Esophagus muscularis mucosa (tissue), 4 donors: Measurements from ENCODE around the gene SLC7A4. TPM values are rescaled to one million over a fixed set of nuclear protein-coding genes. Genes with fewer than 3 reads are reported as not detected.

Experiments
- DNase-seq: peaks from one replicate; pipeline ENCODE4 v3.0.0-alpha.2; 2017; ENCODE audit errors: extremely low spot score
- H3K27ac ChIP-seq, 4 donors: fragments of 200-600 bp; sonication (generic); replicated peaks in 1 of 4; 1 replicate in 3 of 4; 2 replicates in 1 of 4; pipeline ENCODE4 v1.5.1; 2016 to 2019; ENCODE audit warnings: mild to moderate bottlenecking in 1 of 4
- H3K27me3 ChIP-seq, 4 donors: fragments of 200-600 bp; sonication (generic); one replicate each; pipeline versions ENCODE4 v1.5.1 to v1.6.0; 2016 to 2019
- H3K36me3 ChIP-seq, 4 donors: fragments of 200-600 bp; sonication (generic); one replicate each; pipeline ENCODE4 v1.5.1; 2016 to 2019
- H3K4me1 ChIP-seq, 4 donors: fragments of 200-600 bp; sonication (generic); one replicate each; pipeline ENCODE4 v1.5.1; 2016 to 2019
- H3K4me3 ChIP-seq, 4 donors: fragments of 200-600 bp; sonication (generic); 1 replicate in 2 of 4; 2 replicates in 2 of 4; pipeline ENCODE4 v1.5.1; 2016 to 2019; ENCODE audit warnings: mild to moderate bottlenecking in 4 of 4, moderate library complexity in 1 of 4
- H3K9me3 ChIP-seq, 4 donors: fragments of 200-600 bp; sonication (generic); 1 replicate in 3 of 4; 2 replicates in 1 of 4; pipeline ENCODE4 v1.5.1; 2016 to 2019
- CTCF ChIP-seq, 3 experiments: fragments of 200-600 bp in 2 of 3; fragments of 450-650 bp in 1 of 3; sonication (generic) in 2 of 3; IDR thresholded peaks; one replicate each; pipeline ENCODE4 v1.5.1; 2017 to 2019; ENCODE audit warnings: antibody characterized with exemption in 3 of 3, mild to moderate bottlenecking in 2 of 3, moderate library complexity in 1 of 3
- EP300 ChIP-seq: sonication (generic); formaldehyde crosslinking; IDR thresholded peaks from one replicate; pipeline ENCODE4 v1.6.1; 2017; ENCODE audit warnings: antibody characterized with exemption
- POLR2A ChIP-seq: fragments of 450-650 bp; IDR thresholded peaks from one replicate; pipeline ENCODE4 v1.6.1; 2017; ENCODE audit warnings: antibody characterized with exemption, moderate library complexity, mild to moderate bottlenecking, low read depth
- POLR2AphosphoS5 ChIP-seq, 2 donors: sonication (generic); formaldehyde crosslinking; IDR thresholded peaks; one replicate each; pipeline ENCODE4 v1.6.1; 2017; ENCODE audit warnings: antibody characterized with exemption in 2 of 2
- WGBS: methylation state at CpG from one replicate; pipeline ENCODE4 v1.1.5; 2018; 5-methylcytosine and 5-hydroxymethylcytosine counted together
- intact Hi-C: fragments of 100-400 bp; cut with DNase I; formaldehyde crosslinking; loops from one replicate; pipeline ENCODE4 v1.15.1; 2023
- total RNA-seq, 4 donors: library from RNA; depleted of rRNA; stranded (reverse); fragments of >200 nt; gene quantifications; one replicate each; pipeline versions ENCODE4 v1.1.0 to v1.2.1, GENCODE V29; 2016

SLC7A4 gene
- total RNA-seq, 4 donors from 2014 or later, result 0.23 to 0.42 (median 0.36) TPM

DNA sequence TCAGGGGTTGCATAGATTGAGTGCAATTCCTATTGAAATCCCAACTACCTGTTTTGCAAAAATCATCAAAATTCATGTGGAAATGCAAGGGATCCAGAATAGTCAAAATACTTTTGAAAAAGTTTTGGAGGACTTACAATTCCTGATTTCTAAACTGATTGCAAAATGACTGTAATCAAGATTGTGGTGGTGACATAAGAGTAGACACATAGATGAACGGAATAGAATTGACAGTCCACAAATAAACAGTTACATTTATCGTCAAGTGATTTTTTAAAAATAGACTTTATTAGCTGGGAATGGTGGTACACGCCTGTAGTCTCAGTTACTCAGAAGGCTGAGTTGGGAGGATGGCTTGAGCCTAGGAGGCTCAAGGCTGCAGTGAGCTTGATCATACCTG is 2.6 kb upstream of the SLC7A4 start:
- DNase-seq, result no peak
- Histone ChIP-seq H3K27ac (no peak overlapping the region), H3K9me3 (no peaks in the 10 kb centered on the region), H3K27me3 (peaks cover 0 to 35% (median 0%) of the 10 kb centered on the region in 4 donors), H3K4me3 (no peak overlapping the region), H3K36me3 (no peaks in the 10 kb centered on the region), H3K4me1 (peaks cover 10 to 24% (median 19%) of the 10 kb centered on the region in 4 donors)
- TF ChIP-seq POLR2A, result no peak
- TF ChIP-seq CTCF (IDR thresholded peaks at IDR 0.05), result no peak
- TF ChIP-seq POLR2AphosphoS5 (IDR thresholded peaks at IDR 0.05), result no peak
- TF ChIP-seq EP300, result no peak
- 74% methylated on average over 3 of the region's 3 CpGs for WGBS
- intact Hi-C loops, result no loop called here

- intact Hi-C loops, result no loop called here
- WGBS, result 88% methylated on average over 3 of the region's 3 CpGs
These were observed 1.5 kb upstream of the SLC7A4 start for GRCh38 chr22:21033895-21034294.

DNA sequence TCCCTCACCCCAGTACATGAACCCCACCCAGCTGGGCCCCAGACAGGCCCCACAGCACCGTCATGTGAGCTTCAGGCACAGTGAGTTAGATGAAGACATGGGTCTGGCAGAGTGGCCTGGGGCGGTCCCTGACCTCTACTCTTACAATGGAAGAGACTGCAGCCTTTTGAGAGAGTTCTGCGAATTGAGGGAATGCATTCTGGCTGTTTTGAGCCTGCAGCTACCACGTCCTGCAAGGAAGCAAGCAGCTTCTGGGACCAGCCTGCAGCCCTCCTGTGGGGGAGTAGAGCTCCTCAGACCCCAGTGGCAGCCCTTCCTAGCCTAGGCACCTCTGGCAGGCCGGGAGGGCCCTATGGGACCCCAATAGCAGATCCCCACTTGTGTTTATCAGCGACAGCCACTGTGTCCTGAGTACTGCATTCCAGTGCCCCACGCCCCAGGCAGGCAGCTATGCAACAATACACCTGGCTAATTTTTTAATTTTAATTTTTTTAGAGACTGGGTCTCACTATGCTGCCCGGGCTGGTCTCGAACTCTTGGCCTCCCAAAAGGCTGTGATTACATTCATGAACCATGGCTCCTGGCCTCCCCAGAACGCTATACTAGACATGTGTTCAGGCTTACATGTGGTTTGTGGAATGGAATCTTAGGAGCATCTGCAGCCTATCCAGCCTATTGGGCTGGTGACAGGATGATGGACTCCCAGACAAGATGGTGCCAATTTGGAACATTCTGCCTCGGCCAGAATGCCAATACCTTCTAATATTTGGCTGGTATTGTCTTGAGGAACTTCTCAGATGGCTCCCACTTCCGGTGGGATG is 717 bp upstream of the SLC7A4 start:
- WGBS, result 82% methylated on average over 9 of the region's 12 CpGs
- Histone ChIP-seq H3K4me3 (peak overlapping the region in 2 of 4 donors; percentile 42 to 51), H3K36me3 (no peaks in the 10 kb centered on the region), H3K27ac (no peak overlapping the region), H3K4me1 (peaks cover 10 to 19% (median 16%) of the 10 kb centered on the region in 4 donors), H3K9me3 (no peaks in the 10 kb centered on the region), H3K27me3 (peaks cover 0 to 52% (median 0%) of the 10 kb centered on the region in 4 donors)
- TF ChIP-seq CTCF (IDR thresholded peaks at IDR 0.05) (no peak), POLR2AphosphoS5 (IDR thresholded peaks at IDR 0.05) (no peak), EP300 (no peak), POLR2A (no peak)
- intact Hi-C loops, result no loop called here
- DNase-seq, result no peak

More at GRCh38 chr22:21033895-21034294, 1.5 kb upstream of the SLC7A4 start:
- H3K27me3 ChIP-seq, result peaks cover 0 to 45% (median 0%) of the 10 kb centered on the region in 4 donors
- no peaks in the 10 kb centered on the region for H3K36me3 ChIP-seq
- no peak for DNase-seq
- H3K27ac ChIP-seq, result no peak overlapping the region
- H3K9me3 ChIP-seq, result no peaks in the 10 kb centered on the region
- no peak overlapping the region for H3K4me3 ChIP-seq
- TF ChIP-seq CTCF (IDR thresholded peaks at IDR 0.05) (no peak), POLR2AphosphoS5 (IDR thresholded peaks at IDR 0.05) (no peak), EP300 (no peak)
- H3K4me1 ChIP-seq, result peaks cover 10 to 24% (median 19%) of the 10 kb centered on the region in 4 donors

DNA sequence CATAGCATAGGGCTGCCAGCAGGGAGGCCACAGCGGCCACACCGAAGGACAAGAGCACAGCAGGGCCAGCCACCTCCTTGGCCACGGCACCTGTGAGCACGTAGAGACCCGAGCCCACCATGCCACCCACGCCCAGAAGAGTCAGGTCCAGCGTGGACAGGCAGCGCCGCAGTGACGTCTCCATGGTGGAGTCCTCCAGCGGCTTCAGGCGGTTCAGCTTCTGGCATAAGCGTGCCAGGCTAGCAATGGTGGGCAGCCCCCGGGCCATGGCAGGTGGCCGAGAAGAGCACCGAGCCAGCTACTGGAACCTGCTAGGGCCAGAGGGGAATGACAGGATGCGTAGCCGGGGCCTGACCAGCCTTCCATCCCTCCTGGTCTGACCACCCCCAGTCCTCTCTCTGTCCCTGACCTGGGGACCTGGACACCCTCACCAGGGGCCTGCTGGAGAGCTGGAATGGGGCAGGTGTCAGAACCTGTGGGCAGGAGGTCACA is 770 bp downstream of the SLC7A4 start:
- 82% methylated on average over 8 of the region's 18 CpGs for WGBS

More for the DNA sequence above, 770 bp downstream of the SLC7A4 start:
- no peak for DNase-seq
- Histone ChIP-seq H3K36me3 (no peaks in the 10 kb centered on the region), H3K27ac (no peak overlapping the region), H3K4me1 (peaks cover 10 to 21% (median 17%) of the 10 kb centered on the region in 4 donors), H3K9me3 (no peaks in the 10 kb centered on the region), H3K27me3 (peaks cover 0 to 52% (median 0%) of the 10 kb centered on the region in 4 donors), H3K4me3 (peak overlapping the region in 2 of 4 donors; percentile 41 to 51)
- TF ChIP-seq EP300, result no peak
- TF ChIP-seq POLR2A, result no peak
- no peak for TF ChIP-seq POLR2AphosphoS5 (IDR thresholded peaks at IDR 0.05)
- TF ChIP-seq CTCF (IDR thresholded peaks at IDR 0.05), result no peak
- intact Hi-C loops, result no loop called here
